GM18505 (cell line): ENCODE data around the gene ERGIC1.
"Not testable (repeated sequence)": the region's sequence is repeated elsewhere in the genome, so short reads cannot be mapped to it uniquely, and the experiment has no call there.

Experiments used
- ATAC-seq: cut with Tn5 transposase; IDR thresholded peaks from one replicate; pipeline ENCODE4 v1.9.1; 2021; ENCODE audit not compliant: unreplicated experiment
- POLR2A ChIP-seq: IDR thresholded peaks from 4 replicates; pipeline ENCODE4 v1.6.1; 2011; ENCODE audit warnings: borderline replicate concordance; ENCODE audit not compliant: insufficient read depth, insufficient read length; ENCODE audit errors: extremely low read depth

ERGIC1 gene

DNA sequence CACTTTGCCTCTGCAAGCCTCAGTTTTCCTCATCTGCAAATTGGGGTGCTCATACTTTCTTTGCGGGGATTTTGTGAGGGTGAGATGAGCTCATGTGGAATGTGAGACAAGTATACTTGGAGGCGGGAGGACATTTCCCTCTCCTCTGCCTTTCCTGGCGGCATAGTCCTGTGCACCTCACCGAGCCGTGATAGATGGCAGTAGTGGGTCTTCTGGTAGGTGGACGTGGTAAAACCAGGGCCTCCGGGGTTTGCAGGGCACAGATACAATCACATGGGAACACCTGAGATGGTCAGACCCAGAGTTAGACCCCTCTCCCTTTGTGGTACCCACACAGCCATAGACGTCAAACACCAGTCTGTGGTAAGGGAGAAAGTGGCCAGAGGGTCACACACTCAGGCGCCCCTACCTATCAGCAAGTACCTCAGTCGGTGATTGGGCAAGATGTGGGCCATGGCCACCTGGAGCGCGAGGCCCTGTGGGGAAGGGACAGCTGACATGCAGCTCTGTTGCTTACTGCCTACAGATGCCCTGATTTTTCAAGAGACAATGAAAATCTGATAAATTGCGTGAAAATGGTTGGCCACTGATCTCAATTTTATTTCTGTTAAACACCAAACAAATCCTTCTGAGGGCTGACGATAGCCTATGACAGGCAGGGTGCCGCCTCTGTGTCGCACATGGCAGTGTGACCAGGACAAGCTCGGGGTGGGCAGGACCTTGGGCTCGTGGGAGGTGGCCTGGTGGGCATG lies 9.9 kb downstream of the ERGIC1 start:
- no peak for ATAC-seq
- no peak for TF ChIP-seq POLR2A

DNA sequence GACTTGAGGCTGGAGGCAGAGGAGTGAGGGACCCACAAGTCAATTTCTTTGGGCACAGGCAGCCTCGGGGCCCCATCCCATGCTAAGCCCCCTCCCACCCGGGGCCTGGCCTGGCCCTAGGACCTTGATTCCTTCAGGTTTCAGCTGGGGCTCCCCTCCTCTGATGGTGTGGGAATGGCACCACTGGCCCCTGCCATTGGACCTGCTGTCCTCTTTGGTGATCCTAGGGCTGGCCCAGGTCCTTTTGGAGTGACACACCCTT lies 10.5 kb downstream of the ERGIC1 start:
- ATAC-seq, result no peak
- TF ChIP-seq POLR2A, result no peak

DNA sequence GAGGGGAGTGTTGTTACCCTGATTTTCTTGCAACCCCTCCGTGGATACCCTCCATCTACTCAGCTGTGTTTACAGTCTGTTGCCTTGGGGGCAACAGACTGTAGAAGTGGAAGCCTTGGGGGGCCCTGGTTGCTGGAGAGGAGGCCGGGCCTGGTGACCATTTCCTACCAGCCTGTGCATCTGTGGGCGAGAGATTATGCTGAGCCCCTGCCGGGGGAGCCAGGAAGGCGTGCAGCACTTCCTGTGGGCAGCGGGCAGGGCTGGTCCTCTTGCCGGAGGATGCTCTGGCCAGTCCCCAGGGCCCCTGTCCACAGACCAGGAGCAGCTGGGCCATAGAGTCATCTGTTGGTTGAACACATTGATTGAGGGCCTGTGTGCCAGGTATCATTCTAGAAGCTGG lies 11.1 kb downstream of the ERGIC1 start:
- TF ChIP-seq POLR2A, result no peak
- ATAC-seq, result no peak

DNA sequence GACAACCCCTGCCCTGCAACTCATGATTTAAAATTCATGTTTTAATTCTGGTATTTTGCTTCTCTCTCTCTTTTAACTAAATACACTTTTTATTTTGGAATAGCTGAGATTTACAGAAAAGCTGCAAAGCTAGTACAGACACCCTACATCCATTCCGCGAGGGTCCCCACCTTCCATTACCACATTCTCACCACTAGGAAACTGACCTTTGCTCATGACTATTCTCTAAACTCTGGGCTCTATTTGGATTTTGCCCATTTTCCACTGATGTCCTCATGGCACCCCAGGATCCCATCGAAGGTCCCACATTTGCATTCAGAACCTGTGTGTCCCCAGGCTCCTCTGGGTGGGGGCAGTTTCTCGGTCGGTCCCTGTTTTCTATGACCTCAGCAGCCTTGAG lies 11.5 kb downstream of the ERGIC1 start:
- TF ChIP-seq POLR2A, result no peak
- ATAC-seq, result no peak

DNA sequence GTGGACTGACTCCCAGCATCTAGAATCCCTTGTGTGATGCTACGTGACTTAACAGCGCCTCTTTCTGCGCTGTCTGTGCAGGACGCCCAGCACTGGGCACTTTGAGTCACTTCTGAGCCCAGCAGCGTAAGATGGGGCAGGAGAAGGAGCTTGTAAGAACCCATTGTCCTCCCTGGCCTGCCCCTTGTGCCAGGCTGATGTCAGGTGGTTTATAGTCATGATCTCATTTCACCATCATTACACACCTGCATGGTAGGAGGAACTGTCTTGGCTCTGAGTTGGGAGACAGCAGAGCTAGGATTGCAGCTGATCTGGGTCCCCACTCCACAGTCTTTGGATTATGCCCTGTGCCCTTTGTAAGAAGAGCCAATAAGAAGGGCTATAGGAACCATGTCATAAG lies 12.2 kb downstream of the ERGIC1 start:
- TF ChIP-seq POLR2A, result no peak
- no peak for ATAC-seq

DNA sequence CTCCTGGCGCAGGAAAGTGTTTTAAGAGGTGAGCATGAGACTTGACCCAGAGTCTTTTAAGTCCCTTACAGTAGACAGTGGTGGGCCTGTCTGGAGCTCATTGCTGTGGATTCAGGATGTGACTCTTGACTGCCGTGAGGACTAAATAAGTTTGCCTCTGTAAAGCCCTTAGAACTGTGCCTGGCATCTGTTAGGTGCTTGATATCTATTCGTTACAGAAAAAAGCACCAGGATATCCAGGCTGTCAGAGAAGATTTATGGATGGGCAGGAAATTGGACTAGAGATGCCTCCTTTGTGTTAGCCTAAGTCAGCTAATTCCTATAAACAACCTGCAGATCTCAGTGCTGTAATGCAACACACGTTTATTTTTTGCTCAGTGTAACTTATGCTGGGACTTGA lies 12.6 kb downstream of the ERGIC1 start:
- TF ChIP-seq POLR2A, result no peak
- no peak for ATAC-seq

DNA sequence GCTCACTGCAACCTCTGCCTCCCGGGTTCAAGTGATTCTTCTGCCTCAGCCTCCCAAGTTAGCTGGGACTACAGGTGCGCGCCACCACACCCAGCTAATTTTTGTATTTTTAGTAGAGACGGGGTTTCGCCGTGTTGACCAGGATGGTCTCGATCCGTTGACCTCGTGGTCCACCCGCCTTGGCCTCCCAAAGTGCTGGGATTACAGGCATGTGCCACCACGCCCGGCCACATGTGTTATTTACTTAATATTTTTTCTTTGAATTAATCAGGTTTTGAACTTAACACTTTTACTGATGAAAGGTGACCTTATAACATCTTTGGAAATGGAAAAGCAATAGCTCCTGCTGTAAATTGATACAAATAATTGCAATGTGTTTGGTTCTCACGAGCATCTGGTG lies 13.5 kb downstream of the ERGIC1 start:
- not testable (repeated sequence) for ATAC-seq

DNA sequence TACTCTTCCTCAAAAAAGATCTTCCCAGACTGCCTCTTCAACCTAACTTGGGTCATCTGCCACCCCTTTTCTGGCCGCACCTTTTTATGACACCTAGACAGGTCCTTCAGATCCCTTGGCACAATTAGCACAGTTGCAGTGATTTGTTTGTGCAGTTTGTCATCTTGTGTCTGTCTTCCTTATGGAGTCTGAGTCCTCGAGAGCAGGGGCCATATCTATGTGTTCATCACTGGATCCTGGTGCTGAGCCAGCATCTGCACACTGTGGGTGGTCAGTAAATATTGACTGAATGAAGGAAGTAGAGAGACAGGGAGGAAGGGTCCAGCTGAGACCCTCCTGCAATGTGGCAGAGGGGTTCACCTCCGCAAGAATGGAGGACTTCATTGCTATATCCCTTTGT lies 14.4 kb downstream of the ERGIC1 start:
- no peak for TF ChIP-seq POLR2A
- ATAC-seq, result no peak

DNA sequence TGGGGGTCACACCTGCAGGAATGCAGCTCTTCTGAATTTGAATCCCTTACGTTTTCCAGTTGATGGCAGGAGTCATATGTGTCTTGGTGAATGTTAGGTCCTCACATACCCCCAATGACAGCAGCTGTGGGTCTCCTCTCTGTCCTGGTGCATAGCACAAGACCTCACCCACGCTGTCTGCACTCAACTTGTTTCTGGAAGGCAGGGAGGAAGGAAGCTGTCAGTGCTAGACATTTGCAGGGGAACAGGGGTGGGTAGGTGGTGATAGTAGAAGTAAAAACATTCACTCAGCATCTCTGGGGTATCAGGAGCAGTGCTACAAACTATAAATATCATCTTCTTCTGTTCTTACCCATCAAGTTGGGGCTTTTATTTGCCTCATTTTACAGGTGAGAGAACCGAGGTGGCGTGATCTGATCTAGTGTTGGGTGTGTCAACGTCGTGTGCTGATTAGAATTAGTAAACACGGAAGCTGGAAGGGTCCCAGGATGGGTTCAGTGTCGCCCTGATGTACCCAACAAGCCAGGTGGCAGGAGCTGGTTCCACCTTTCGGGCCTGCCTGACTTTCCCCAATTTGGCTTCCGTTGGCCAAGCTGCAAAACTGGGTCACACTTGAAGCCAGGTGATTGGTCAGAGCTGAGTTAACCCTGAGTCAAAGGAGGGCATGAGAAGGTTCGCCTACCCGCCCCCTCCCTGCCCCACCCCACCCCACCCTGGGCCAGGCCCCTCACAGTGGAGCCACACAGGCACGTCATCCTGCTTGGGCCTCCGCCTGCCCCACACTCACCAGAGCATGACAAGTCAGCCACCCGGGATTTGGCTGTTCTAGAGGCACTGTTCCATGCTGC lies 15.8 kb downstream of the ERGIC1 start:
- peak; percentile 55 for ATAC-seq

DNA sequence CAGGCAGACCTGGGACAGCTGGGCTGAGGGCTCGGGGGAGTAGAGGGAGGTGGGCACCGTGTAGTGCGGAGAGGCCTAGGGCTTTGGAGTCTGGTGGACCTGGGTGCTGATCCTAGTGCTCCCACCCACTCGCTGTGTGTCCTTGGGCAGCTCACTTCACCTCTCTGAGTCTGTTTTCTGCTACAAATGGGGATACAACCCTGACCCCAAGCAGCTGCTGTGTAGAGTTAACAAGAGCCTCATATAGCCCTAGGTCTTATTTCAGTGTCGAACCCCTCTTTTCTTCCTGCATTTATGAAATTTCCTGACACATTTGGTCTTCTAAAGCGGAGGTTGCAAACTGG lies 16.4 kb downstream of the ERGIC1 start:
- TF ChIP-seq POLR2A, result no peak
- ATAC-seq, result no peak

More for the DNA sequence above, 15.8 kb downstream of the ERGIC1 start:
- TF ChIP-seq POLR2A, result no peak

DNA sequence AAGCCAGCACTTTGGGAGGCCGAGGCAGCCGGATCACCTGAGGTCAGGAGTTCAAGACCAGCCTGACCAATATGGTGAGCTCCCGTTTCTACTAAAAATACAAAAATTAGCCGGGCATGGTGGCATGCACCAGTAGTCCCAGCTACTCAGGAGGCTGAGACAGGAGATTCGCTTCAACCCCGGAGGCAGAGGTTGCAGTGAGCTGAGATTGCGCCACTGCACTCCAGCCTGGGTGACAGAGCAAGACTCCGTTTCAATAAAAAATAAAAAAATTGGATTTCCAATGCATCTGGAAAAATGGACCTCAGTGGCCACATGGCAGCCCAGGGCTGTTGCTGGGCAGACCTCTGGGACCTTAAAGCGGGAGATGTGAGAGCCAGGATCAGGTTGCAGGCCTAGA lies 17.2 kb downstream of the ERGIC1 start:
- ATAC-seq, result not testable (repeated sequence)

DNA sequence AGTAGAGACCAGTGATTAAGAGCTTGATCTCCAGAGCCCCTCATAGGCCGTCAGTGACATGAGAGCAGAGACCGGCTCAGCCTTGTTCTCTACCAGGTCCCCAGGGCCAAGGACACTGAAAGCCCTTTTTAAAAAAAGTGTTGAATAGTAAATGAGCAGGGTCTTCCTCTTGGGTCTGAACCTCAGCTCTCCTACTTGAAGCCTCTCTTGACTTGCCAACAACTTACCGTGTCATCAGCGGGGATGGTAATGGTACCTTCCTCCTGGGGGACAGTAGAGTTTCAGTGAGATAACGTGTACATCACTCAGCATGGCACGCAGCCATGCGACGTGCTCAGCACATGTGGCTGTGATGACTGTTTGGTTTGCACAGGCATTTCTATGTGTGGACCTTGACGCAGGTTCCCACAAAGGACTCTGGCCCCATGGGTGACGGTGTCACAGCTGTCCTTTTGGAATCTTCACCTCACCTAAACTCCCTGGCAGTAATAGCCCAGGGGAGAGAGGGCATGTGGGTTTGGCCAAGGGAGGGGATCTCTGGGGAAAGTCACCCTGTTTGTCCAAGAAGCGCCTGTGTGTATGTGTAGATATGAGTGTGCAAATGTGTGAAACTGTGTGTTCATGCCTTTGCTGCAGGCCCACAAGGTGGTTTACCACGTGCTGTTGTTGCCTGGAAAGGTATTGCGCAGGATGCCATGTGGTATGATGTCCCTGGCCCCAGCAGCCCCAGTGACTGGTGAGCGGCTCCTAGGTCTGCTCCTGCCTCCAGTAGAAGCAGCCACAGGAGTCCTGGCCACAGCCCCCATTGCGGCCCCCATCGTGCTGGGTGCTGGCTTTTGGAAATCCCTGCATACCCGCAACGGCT lies 18.7 kb downstream of the ERGIC1 start:
- no peak for TF ChIP-seq POLR2A
- no peak for ATAC-seq

DNA sequence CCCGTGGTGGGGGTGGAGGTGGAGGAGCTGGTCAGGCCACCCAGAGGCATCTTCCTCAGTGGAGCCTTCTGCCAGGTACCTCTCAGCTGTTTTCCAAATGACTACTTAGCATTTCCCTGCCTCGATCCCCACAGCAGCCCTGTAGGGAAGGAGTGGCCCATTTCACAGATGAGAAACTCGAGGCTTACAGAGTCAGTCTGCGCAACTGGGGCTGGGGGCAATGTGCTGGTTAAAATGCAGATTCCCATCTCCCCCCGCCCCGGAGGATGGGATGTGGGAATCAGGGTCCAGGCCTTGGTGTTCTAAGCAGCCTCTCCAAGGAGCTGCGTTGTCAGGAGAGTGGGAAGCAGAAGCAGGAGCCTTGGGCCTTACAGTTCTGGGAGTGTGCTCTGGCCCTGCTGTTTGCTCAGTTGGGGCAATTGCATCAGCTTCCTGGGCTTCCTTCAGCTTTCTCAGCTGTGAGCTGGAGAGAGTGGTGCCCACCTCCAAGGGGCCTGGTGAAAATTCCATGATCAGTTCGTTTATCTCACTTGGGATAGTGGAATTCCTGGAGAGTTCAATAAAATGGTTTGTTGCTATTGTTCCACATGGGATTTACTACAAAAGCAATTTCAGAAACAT lies 19.4 kb downstream of the ERGIC1 start:
- no peak for TF ChIP-seq POLR2A
- ATAC-seq, result no peak
